ENCODE results near the gene SPOUT1. TPM values are rescaled to one million over a fixed set of nuclear protein-coding genes. Genes with fewer than 3 reads are reported as not detected.
A peak's percentile ranks its signal among the peaks of the same experiment; 100 is the strongest.

The SPOUT1 gene
- total and polyA plus RNA-seq, 2 of the 13 experiments (the other 11 are each of a cell fraction or from before 2014, with no cell fraction given), result 39.0 to 45.8 TPM

GRCh38 chr9:128771745-128772519, 57.7 kb downstream of the SPOUT1 start, which contains the start of gene ZER1 (continued):
- TF ChIP-seq ZNF691 (CRISPR knock-in tag; IDR thresholded peaks at IDR 0.05; ENCODE audit: borderline replicate concordance, low read depth) (peak; percentile 84; the same call in 1 of the 2 replicates), KLF13 (CRISPR knock-in tag; IDR thresholded peaks at IDR 0.05) (no peak), RXRB (CRISPR knock-in tag; IDR thresholded peaks at IDR 0.05; ENCODE audit: borderline replicate concordance) (peak; percentile 75), AKNA (CRISPR knock-in tag; IDR thresholded peaks at IDR 0.05; ENCODE audit: borderline replicate concordance) (no peak), MAFK (conservative IDR thresholded peaks at IDR 0.05 in 1 of 2, IDR thresholded peaks at IDR 0.05 in 1 of 2; ENCODE audit: low read length in 2 of 2) (no peak), RELA (CRISPR knock-in tag; IDR thresholded peaks at IDR 0.05) (peak; percentile 67; the same call in 1 of the 2 replicates), ZNF18 (CRISPR knock-in tag; IDR thresholded peaks at IDR 0.05; ENCODE audit: insufficient replicate concordance) (peak; percentile 15), U2AF2 (IDR thresholded peaks at IDR 0.05; ENCODE audit: low read depth, low read length) (no peak), NFE2L1 (CRISPR knock-in tag; IDR thresholded peaks at IDR 0.05; ENCODE audit: borderline replicate concordance) (no peak), HDAC2 (CRISPR knock-in tag; IDR thresholded peaks at IDR 0.05) (peak; percentile 83), ZNF503 (CRISPR knock-in tag; IDR thresholded peaks at IDR 0.05) (peak; percentile 69; the same call in 1 of the 2 replicates), ZNF451 (CRISPR knock-in tag; IDR thresholded peaks at IDR 0.05) (peak; percentile 75; the same call in 1 of the 2 replicates), ZBTB7A (CRISPR knock-in tag; IDR thresholded peaks at IDR 0.05) (no peak), THYN1 (CRISPR knock-in tag; IDR thresholded peaks at IDR 0.05; ENCODE audit: borderline replicate concordance, low read depth) (no peak), ZKSCAN8 (CRISPR knock-in tag; IDR thresholded peaks at IDR 0.05; ENCODE audit: borderline replicate concordance) (peak; percentile 83), ERF (CRISPR knock-in tag; IDR thresholded peaks at IDR 0.05) (peak; percentile 93), ZNF747 (CRISPR knock-in tag; IDR thresholded peaks at IDR 0.05; ENCODE audit: borderline replicate concordance) (no peak), MXD3 (CRISPR knock-in tag; IDR thresholded peaks at IDR 0.05) (peak; percentile 86)
